ENCODE results near the gene JMJD7.

The JMJD7 gene

GRCh38 chr15:41842229-41842628 is 14.3 kb downstream of the JMJD7 start:
- Histone ChIP-seq H3K27me3 (ENCODE audit: control insufficient read depth, low read length) (no peaks in the 10 kb centered on the region), H3K4me2 (ENCODE audit: low read length) (no peak overlapping the region), H3F3A (ENCODE audit: control insufficient read depth, insufficient read depth) (no peaks in the 10 kb centered on the region), H3K36me3 (ENCODE audit: control insufficient read depth, low read length) (no peaks in the 10 kb centered on the region), H4K20me1 (ENCODE audit: control insufficient read depth, insufficient read depth, low read depth, low read length) (no peaks in the 10 kb centered on the region), H3K9me2 (replicated peaks; ENCODE audit: control insufficient read depth, low read length) (no peaks in the 10 kb centered on the region), H3K79me2 (ENCODE audit: control insufficient read depth, low read length) (no peaks in the 10 kb centered on the region), H3K9me3 (ENCODE audit: control insufficient read depth, insufficient read depth, low read length) (no peaks in the 10 kb centered on the region), H3K4me3 (ENCODE audit: low read length) (no peak overlapping the region), H3K27ac (ENCODE audit: low read depth, low read length) (no peak overlapping the region), H3K4me1 (ENCODE audit: control insufficient read depth, low read length) (no peaks in the 10 kb centered on the region)
- TF ChIP-seq CTCF (IDR thresholded peaks at IDR 0.05; ENCODE audit: low read depth, low read length, poor library complexity, severe bottlenecking) (no peak), EZH2phosphoT487 (IDR thresholded peaks at IDR 0.05; ENCODE audit: borderline replicate concordance, low read length) (no peak)

- Histone ChIP-seq H3K9me2 (replicated peaks; ENCODE audit: control insufficient read depth, low read length) (no peaks in the 10 kb centered on the region), H3K27me3 (ENCODE audit: control insufficient read depth, low read length) (no peaks in the 10 kb centered on the region), H3K4me1 (ENCODE audit: control insufficient read depth, low read length) (no peaks in the 10 kb centered on the region), H3K4me2 (ENCODE audit: low read length) (no peak overlapping the region), H3K9me3 (ENCODE audit: control insufficient read depth, insufficient read depth, low read length) (no peaks in the 10 kb centered on the region), H3F3A (ENCODE audit: control insufficient read depth, insufficient read depth) (no peaks in the 10 kb centered on the region), H3K36me3 (ENCODE audit: control insufficient read depth, low read length) (no peaks in the 10 kb centered on the region), H3K79me2 (ENCODE audit: control insufficient read depth, low read length) (no peaks in the 10 kb centered on the region), H4K20me1 (ENCODE audit: control insufficient read depth, insufficient read depth, low read depth, low read length) (no peaks in the 10 kb centered on the region), H3K27ac (ENCODE audit: low read depth, low read length) (no peak overlapping the region), H3K4me3 (ENCODE audit: low read length) (no peak overlapping the region)
- TF ChIP-seq CTCF (IDR thresholded peaks at IDR 0.05; ENCODE audit: low read depth, low read length, poor library complexity, severe bottlenecking) (no peak), EZH2phosphoT487 (IDR thresholded peaks at IDR 0.05; ENCODE audit: borderline replicate concordance, low read length) (no peak)
These were observed 15.7 kb downstream of the JMJD7 start for GRCh38 chr15:41843571-41843970.

DNA sequence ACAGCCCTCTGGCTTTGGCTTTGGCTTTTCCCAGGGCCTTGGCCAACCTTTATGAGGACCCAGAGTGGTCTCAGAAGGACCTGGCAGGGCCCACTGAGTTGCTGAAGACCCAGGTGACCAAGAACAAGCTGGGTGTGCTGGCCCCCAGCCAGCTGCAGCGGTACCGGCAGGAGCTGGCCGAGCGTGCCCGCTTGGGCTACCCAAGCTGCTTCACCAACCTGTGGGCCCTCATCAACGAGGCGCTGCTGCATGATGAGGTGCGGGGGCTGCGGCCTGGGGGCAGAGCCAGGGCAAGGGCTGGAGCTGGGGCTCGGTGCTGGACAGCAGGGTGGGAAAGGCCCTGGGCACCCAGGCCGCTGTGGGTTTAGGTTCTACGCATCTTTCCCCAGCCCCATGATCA is 16.9 kb downstream of the JMJD7 start:
- H3K4me1 ChIP-seq (ENCODE audit: control insufficient read depth, low read length): no peaks in the 10 kb centered on the region
- H3K9me3 ChIP-seq (ENCODE audit: control insufficient read depth, insufficient read depth, low read length): no peaks in the 10 kb centered on the region
- no peaks in the 10 kb centered on the region for H3K27me3 ChIP-seq (ENCODE audit: control insufficient read depth, low read length)
- no peaks in the 10 kb centered on the region for H4K20me1 ChIP-seq (ENCODE audit: control insufficient read depth, insufficient read depth, low read depth, low read length)
- no peak overlapping the region for H3K27ac ChIP-seq (ENCODE audit: low read depth, low read length)
- no peaks in the 10 kb centered on the region for H3F3A ChIP-seq (ENCODE audit: control insufficient read depth, insufficient read depth)
- TF ChIP-seq CTCF (IDR thresholded peaks at IDR 0.05; ENCODE audit: low read depth, low read length, poor library complexity, severe bottlenecking) (no peak), EZH2phosphoT487 (IDR thresholded peaks at IDR 0.05; ENCODE audit: borderline replicate concordance, low read length) (no peak)
- no peaks in the 10 kb centered on the region for H3K36me3 ChIP-seq (ENCODE audit: control insufficient read depth, low read length)
- H3K79me2 ChIP-seq (ENCODE audit: control insufficient read depth, low read length): no peaks in the 10 kb centered on the region
- H3K4me2 ChIP-seq (ENCODE audit: low read length): no peak overlapping the region
- H3K9me2 ChIP-seq (replicated peaks; ENCODE audit: control insufficient read depth, low read length): no peaks in the 10 kb centered on the region
- H3K4me3 ChIP-seq (ENCODE audit: low read length): no peak overlapping the region

DNA sequence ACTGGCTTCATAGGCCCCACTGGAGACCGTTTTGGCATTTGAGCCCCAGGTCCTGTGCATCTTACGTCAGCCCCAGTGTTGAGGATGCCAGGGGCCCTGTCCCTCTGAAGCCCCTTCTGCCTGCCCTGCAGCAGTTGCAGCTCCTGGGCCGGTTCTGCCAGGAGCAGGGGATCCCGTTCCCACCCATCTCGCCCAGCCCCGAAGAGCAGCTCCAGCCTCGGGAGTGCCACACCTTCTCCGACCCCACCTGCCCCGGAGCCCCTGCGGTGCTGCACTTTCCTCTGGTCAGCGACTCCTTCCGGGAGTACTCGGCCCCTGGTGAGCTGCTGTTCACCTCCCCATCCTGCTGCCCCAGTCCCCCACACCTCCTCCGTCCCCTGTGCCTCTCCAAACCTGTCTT is 19.3 kb downstream of the JMJD7 start:
- H3K4me2 ChIP-seq (ENCODE audit: low read length): no peak overlapping the region
- TF ChIP-seq CTCF (IDR thresholded peaks at IDR 0.05; ENCODE audit: low read depth, low read length, poor library complexity, severe bottlenecking) (no peak), EZH2phosphoT487 (IDR thresholded peaks at IDR 0.05; ENCODE audit: borderline replicate concordance, low read length) (no peak)
- H3K36me3 ChIP-seq (ENCODE audit: control insufficient read depth, low read length): no peaks in the 10 kb centered on the region
- H4K20me1 ChIP-seq (ENCODE audit: control insufficient read depth, insufficient read depth, low read depth, low read length): no peaks in the 10 kb centered on the region
- no peaks in the 10 kb centered on the region for H3K9me2 ChIP-seq (replicated peaks; ENCODE audit: control insufficient read depth, low read length)
- H3K27me3 ChIP-seq (ENCODE audit: control insufficient read depth, low read length): no peaks in the 10 kb centered on the region
- no peaks in the 10 kb centered on the region for H3K79me2 ChIP-seq (ENCODE audit: control insufficient read depth, low read length)
- H3F3A ChIP-seq (ENCODE audit: control insufficient read depth, insufficient read depth): no peaks in the 10 kb centered on the region
- no peak overlapping the region for H3K4me3 ChIP-seq (ENCODE audit: low read length)
- no peaks in the 10 kb centered on the region for H3K4me1 ChIP-seq (ENCODE audit: control insufficient read depth, low read length)
- H3K27ac ChIP-seq (ENCODE audit: low read depth, low read length): no peak overlapping the region
- no peaks in the 10 kb centered on the region for H3K9me3 ChIP-seq (ENCODE audit: control insufficient read depth, insufficient read depth, low read length)

All from DOHH2 (cell line).